Rectal smooth muscle tissue (tissue), 1 donor: Measurements from ENCODE around the gene NID1.

Source experiments
- H3K27ac ChIP-seq: one replicate; pipeline ENCODE4 v1.7.0; 2013; ENCODE audit warnings: low read depth, low read length, inconsistent platforms
- H3K27me3 ChIP-seq: one replicate; pipeline ENCODE4 v1.7.0; 2013; ENCODE audit warnings: low read length; ENCODE audit not compliant: control insufficient read depth, insufficient read depth
- H3K36me3 ChIP-seq: one replicate; pipeline ENCODE4 v1.7.0; 2013; ENCODE audit warnings: low read length; ENCODE audit not compliant: control insufficient read depth, insufficient read depth
- H3K4me1 ChIP-seq: one replicate; pipeline ENCODE4 v1.7.0; 2013; ENCODE audit warnings: low read length; ENCODE audit not compliant: control insufficient read depth, insufficient read depth
- H3K4me3 ChIP-seq: one replicate; pipeline ENCODE4 v1.7.0; 2013; ENCODE audit warnings: low read length
- H3K9ac ChIP-seq: one replicate; pipeline ENCODE4 v1.7.0; 2013; ENCODE audit warnings: low read length

The NID1 gene

GRCh38 chr1:236064674-236065508 is at the start of gene NID1:
Gene NID1, minus strand, starts transcription at chr1:236065090. Its CDS starts 11 bp downstream, at chr1:236065079.
- Histone ChIP-seq H3K4me3 (peak within 1 kb of the TSS; percentile 92), H3K9ac (peak within 1 kb of the TSS; percentile 96), H3K4me1 (peaks cover 32% of the 10 kb centered on the region), H3K36me3 (no peaks in the 10 kb centered on the region), H3K27ac (peak within 1 kb of the TSS; percentile 100), H3K27me3 (no peaks in the 10 kb centered on the region)

DNA sequence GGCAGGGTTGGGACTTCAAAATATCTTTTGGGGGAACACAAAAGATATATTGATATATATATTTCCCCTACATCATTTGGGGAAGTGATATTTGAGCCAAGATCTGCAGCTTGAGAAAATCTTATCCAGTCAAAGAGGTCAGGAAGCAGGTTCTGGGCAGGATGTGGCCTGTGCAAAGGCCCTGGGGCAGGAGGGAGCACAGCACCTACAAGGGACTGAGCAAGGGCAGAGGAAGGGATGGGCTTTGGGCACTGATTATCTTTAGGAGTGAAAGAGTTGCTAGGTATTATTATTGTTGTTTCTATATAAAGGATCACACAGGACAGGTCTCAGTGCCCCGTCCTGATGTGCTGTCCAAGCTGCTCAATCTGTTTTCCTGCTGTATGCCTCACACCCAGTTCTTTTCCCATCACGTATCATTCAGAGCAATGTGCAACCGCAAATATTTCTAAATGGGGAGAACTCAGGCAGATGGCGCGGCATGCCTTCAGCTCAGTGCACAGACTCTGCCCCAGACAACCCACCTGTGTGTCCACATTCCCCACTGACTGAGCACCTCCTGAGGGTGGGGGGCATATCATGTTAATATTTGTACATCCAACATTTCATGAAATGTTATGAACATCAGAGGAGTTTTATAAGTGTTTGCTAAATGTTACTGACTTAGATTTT is 49.3 kb upstream of the NID1 start:
- no peaks in the 10 kb centered on the region for H3K4me1 ChIP-seq
- H3K4me3 ChIP-seq: no peak overlapping the region
- H3K27ac ChIP-seq: no peak overlapping the region
- no peak overlapping the region for H3K9ac ChIP-seq
- H3K27me3 ChIP-seq: no peaks in the 10 kb centered on the region
- no peaks in the 10 kb centered on the region for H3K36me3 ChIP-seq

DNA sequence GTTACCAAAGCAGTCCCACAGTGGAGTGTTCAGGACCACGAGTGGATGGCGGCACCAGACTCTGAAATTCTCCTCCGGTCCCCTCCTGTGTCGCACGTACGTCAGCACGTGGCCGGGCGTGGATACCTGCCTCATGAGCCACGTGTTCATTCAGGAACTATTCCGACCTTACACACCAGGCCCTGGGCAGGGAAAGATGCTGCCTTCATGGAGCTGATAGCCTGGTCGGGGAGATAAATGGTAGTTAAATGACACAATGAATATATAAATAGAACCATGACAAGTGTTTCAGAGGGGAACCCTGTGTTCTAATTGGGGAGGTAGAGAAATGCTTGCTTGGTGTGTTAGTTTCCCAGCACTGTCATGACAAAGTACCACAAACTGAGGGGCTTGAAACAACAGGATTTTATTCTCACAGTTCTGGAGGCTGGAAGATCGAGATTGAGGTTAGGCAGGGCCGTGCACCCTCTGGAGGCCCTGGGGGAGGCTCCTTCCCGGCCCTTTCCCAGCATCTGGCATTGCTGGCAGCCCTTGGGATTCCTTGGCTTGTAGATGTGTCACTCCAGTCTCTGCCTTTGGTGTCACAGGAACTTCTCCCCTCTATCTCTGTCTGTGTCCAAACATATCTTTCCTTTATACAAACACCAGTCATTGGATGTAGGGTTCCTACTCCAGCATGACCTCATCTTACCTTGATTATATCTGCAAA is 48.6 kb upstream of the NID1 start:
- Histone ChIP-seq H3K27me3 (no peaks in the 10 kb centered on the region), H3K27ac (no peak overlapping the region), H3K4me3 (no peak overlapping the region)

DNA sequence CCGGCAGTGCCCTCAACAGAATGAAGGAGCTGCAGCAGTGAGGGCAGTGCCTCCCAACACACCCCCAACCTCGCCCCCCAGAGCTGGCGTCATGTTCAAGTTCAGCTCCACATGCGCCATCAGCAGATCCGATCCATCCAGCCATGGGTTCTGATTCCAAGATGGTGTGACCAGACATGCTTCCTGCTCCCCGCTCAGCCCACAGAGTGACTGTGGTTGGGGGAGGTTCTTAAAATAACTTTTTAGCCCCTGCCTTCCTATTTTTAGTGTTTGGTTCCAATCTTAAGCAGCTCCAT is 47.4 kb upstream of the NID1 start:
- Histone ChIP-seq H3K36me3 (no peaks in the 10 kb centered on the region), H3K9ac (no peak overlapping the region), H3K27me3 (no peaks in the 10 kb centered on the region), H3K27ac (no peak overlapping the region), H3K4me3 (no peak overlapping the region), H3K4me1 (no peaks in the 10 kb centered on the region)

More for the DNA sequence above, 48.6 kb upstream of the NID1 start:
- H3K4me1 ChIP-seq: no peaks in the 10 kb centered on the region
- no peak overlapping the region for H3K9ac ChIP-seq
- H3K36me3 ChIP-seq: no peaks in the 10 kb centered on the region

DNA sequence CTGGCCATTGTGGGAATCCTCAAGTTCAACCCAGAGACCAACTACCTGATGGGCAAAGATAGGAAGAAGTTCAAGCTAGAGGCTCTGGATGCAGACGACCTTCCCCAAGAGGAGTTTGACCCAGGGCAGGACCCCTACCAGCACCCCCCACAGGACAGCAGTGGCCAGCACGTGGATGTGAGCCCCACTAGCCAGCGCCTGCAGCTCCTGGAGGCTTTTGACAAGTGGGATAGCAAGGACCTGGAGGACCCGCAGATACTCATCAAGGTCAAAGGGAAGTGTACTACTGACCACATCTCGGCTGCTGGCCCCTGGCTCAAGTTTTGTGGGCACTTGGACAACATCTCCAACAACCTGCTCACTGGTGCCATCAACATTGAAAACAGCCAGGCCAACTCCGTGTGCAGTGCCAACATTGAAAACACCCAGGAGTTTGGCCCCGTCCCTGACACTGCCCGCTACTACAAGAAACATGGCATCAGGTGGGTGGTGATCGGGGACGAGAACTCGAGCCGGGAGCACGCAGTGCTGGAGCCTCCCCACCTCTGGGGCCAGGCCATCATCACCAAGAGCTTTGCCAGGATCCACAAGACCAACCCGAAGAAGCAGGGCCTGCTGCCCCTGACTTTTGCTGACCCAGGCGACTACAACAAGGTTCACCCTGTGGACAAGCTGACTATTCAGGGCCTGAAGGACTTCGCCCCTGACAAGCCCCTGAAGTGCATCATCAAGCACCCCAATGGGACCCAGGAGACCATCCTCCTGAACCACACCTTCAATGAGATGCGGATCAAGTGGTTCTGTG is 46.8 kb upstream of the NID1 start:
- no peaks in the 10 kb centered on the region for H3K4me1 ChIP-seq
- H3K27me3 ChIP-seq: no peaks in the 10 kb centered on the region
- no peak overlapping the region for H3K27ac ChIP-seq
- no peaks in the 10 kb centered on the region for H3K36me3 ChIP-seq
- no peak overlapping the region for H3K4me3 ChIP-seq
- H3K9ac ChIP-seq: no peak overlapping the region

DNA sequence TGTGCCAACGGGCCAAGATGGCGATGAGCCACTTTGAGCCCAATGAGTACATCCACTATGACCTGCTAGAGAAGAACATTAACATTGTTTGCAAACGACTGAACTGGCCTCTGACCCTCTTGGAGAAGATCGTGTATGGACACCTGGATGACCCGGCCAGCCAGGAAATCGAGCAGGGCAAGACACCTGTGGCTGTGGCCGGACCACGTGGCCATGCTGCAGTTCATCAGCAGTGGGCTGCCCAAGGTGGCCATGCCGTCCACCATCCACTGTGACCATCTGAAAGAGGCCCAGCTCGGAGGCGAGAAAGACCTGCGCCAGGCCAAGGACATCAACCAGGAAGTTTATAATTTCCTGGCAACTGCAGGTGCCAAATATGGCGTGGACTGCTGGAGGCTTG is 45.2 kb upstream of the NID1 start:
- Histone ChIP-seq H3K4me3 (no peak overlapping the region), H3K4me1 (no peaks in the 10 kb centered on the region), H3K27ac (no peak overlapping the region), H3K27me3 (no peaks in the 10 kb centered on the region), H3K36me3 (no peaks in the 10 kb centered on the region), H3K9ac (no peak overlapping the region)

DNA sequence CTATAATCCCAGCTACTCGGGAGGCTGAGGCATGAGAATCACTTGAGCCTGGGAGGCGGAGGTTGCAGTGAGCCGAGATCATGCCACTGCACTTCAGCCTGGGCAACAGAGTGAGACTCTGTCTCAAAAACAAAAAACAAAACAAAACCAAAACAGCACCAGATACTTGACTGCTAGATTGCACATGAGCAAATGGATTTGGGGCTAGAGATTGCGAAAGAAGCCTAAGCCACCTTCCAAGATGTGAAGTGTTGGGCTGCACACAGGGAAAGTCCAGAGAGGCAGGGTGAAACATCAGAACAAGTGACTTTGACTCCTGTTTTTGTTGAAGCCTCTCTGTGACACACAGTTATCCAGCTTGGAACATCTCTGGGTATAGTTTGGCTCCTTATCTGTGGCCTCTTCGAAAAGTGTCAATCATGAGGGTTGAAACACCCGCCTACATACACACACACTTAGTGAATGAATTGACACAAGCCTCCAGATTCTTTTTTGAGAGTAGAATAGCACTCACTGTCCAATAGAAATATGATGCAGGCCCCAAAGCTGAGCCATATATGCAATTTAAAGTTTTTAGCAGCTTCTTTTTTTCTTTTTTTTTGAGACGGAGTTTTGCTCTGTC is 43.2 kb upstream of the NID1 start:
- H3K4me1 ChIP-seq: no peaks in the 10 kb centered on the region
- no peaks in the 10 kb centered on the region for H3K27me3 ChIP-seq
- no peak overlapping the region for H3K9ac ChIP-seq
- H3K27ac ChIP-seq: no peak overlapping the region
- H3K36me3 ChIP-seq: no peaks in the 10 kb centered on the region
- no peak overlapping the region for H3K4me3 ChIP-seq

DNA sequence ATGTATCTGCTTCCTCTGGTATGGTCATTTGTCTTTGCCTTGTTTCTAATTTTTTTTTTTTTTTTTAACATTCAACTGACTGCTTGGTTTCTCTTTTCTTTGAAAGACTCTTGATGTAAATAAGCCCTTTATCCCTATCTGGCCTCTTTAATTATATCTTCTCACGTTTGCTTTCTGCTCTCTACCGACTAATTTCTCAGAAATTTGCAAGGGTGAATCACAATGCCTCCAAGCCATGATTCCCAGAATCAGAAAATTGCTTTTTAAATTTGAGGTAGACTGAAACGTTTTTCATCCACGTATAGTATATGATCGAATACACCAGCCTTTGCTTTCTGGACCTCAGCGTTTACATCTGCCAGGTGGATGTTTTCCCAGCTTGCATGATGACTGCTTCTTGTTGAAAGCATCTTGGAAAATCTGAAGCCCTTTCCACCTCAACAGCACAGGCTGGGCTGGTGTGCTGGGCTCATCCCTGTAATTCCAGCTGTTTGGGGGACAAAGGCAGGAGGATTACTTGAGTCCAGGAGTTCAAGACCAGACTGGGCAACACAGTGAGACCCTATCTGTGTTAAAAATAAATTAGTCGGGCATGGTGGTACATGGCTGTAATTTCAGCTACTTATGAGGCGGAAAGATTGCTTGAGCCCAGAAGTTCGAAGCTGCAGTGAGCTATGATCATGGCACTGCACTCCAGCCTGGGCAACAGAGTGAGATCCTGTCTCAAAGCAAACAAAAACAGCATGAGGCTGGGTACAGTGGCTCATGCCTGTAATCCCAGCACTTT is 42.4 kb upstream of the NID1 start:
- H3K4me1 ChIP-seq: no peaks in the 10 kb centered on the region
- no peaks in the 10 kb centered on the region for H3K36me3 ChIP-seq
- H3K4me3 ChIP-seq: no peak overlapping the region
- H3K9ac ChIP-seq: no peak overlapping the region
- H3K27ac ChIP-seq: no peak overlapping the region
- H3K27me3 ChIP-seq: no peaks in the 10 kb centered on the region

- Histone ChIP-seq H3K9ac (no peak overlapping the region), H3K27me3 (peaks cover 2% of the 10 kb centered on the region), H3K27ac (no peak overlapping the region), H3K36me3 (no peaks in the 10 kb centered on the region), H3K4me1 (no peaks in the 10 kb centered on the region), H3K4me3 (peak overlapping the region; percentile 27)
Measured at GRCh38 chr1:236103646-236104218, 38.8 kb upstream of the NID1 start.

GRCh38 chr1:236103059-236103458 is 38.2 kb upstream of the NID1 start:
- Histone ChIP-seq H3K27me3 (peaks cover 2% of the 10 kb centered on the region), H3K4me3 (no peak overlapping the region), H3K36me3 (no peaks in the 10 kb centered on the region), H3K9ac (no peak overlapping the region), H3K4me1 (no peaks in the 10 kb centered on the region), H3K27ac (no peak overlapping the region)

GRCh38 chr1:236102611-236103010 is 37.7 kb upstream of the NID1 start:
- Histone ChIP-seq H3K4me3 (no peak overlapping the region), H3K9ac (no peak overlapping the region), H3K36me3 (no peaks in the 10 kb centered on the region), H3K4me1 (no peaks in the 10 kb centered on the region), H3K27ac (no peak overlapping the region), H3K27me3 (peaks cover 2% of the 10 kb centered on the region)
